Measurements from ENCODE around the gene PCP4.

- TF ChIP-seq EZH2 (IDR thresholded peaks at IDR 0.05; ENCODE audit: borderline replicate concordance, low read depth, low read length, severe bottlenecking): no peak
- no peak for TF ChIP-seq MAX (IDR thresholded peaks at IDR 0.05; ENCODE audit: insufficient read depth, insufficient read length)
- TF ChIP-seq CTCF (IDR thresholded peaks at IDR 0.05; ENCODE audit: extremely low read depth in 1 of 2, insufficient read depth in 1 of 2, low read depth in 1 of 2, low read length in 2 of 2): no peak
- no peak for TF ChIP-seq POLR2A (IDR thresholded peaks at IDR 0.05; ENCODE audit: low read depth, low read length)
Observed at GRCh38 chr21:39965026-39965425, 97.8 kb downstream of the PCP4 start.

All from endothelial cell of umbilical vein (primary cell).